Activated effector memory CD4-positive, alpha-beta T cell treated with anti-CD3 and anti-CD28 coated beads, Interleukin-2, amount 50 U/mL, for 16 hours (primary cell): ENCODE measurements around the gene PXDN.
"Not testable (repeated sequence)": the region's sequence is repeated elsewhere in the genome, so short reads cannot be mapped to it uniquely, and the experiment has no call there.

Experiments
- DNase-seq: peaks from one replicate; pipeline ENCODE4 v3.0.0-alpha.2; 2020

The PXDN gene

DNA sequence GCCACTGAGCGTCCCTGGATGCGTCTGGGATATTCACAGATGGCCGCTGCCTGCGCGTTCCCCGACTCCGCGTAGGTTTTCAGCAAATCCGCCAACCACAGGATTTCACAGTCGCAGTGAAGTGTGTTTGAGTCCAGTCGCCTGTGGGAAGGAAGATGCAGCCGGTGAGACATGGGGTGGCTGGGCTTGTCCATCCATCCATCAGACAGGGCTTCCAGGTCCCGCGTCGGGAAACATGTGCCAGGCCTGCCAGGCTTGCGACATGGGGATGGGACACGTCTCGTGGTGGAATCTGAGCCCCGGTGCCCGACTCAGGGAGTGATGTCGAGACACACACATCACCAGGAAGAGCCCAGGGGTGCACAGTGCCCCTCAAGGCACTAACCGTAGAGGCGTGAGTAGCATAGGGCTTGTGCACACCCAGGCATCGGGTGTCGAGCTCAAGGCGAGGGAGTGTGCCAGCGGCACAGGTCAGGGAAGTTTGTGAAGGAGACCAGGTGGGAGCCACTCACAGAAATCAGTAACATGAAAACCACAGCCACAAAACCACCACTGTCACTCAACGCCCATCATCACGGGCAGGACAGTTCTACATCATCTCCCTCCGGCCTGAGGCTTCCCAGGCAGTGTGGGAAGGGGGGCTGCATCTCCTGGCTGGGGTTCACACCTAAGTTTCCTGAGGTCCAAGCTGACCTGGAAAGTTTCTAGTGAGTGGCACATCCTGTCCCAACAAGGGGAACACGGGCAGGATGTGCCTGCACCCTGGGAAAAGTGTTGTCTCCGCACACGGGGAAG, 63.9 kb downstream of the PXDN start:
- DNase-seq: no peak

DNA sequence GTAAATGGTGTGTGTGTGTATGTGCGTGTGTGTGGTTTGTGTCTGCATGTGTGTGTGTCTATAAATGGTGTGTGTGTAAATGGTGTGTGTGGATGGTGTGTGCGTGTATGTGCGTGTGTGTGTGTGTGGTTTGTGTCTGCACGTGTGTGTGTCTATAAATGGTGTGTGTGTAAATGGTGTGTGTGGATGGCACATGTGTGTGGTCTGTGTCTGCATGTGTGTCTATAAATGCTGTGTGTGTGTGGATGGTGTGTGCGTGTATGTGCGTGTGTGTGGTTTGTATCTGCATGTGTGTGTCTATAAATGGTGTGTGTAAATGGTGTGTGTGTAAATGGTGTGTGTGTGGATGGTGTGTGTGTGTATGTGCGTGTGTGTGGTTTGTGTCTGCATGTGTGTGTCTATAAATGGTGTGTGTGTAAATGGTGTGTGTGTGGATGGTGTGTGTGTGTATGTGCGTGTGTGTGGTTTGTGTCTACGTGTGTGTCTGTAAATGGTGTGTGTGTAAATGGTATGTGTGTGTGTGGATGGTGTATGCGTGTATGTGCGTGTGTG, 64.8 kb downstream of the PXDN start:
- DNase-seq: not testable (repeated sequence)

DNA sequence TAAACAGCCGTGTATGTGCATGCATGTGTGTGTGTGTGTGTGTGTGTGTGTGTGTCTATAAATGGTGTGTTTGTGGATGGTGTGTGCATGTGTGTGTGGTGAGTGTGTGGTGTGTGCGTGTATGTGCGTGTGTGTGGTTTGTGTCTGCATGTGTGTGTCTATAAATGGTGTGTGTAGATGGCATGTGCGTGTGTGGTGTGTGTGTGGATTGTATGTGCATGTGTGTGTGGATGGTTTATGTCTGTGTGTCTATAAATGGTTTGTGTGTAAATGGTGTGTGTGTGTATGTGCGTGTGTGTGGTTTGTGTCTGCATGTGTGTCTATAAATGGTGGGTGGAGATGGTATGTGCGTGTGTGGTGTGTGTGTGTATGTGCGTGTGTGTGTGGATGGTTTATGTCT, 65.2 kb downstream of the PXDN start:
- DNase-seq: not testable (repeated sequence)

DNA sequence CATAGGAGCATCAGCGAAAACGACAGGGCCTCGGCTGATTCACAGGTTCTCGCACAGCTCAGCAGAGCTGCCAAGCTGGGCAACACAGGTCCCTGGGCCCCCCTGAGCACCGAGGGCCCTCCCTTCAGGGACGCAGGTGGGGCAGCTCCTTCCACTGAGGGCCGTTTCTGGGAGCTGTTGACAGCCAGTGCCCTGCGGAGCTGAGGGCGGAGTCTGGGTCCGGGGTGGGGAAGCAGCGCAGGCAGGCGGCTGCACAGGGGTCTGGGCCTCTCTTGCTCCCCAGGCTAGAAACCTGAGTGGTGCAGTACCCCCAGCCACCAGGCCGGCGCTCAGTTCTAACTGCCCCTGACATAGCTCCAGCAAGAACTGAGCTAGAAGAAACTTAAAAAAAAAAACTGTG, 65.7 kb downstream of the PXDN start:
- no peak for DNase-seq

DNA sequence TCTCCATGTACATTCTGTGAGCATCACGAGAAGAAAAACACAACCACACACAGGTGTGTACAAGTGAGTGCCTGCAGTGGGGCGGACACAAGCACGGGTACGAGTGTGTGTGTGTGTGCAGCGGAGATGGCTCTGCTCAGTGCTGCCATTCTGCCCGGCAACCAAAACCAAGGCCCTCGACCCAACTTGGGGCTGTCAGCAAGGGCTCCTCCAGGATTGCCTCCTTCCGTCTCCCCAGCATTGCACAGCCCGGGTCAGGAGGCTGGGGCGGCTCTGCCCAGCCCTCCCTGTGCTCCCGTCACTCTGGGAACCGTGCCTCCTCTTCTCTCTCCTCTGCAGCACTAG, 66.5 kb downstream of the PXDN start:
- no peak for DNase-seq

DNA sequence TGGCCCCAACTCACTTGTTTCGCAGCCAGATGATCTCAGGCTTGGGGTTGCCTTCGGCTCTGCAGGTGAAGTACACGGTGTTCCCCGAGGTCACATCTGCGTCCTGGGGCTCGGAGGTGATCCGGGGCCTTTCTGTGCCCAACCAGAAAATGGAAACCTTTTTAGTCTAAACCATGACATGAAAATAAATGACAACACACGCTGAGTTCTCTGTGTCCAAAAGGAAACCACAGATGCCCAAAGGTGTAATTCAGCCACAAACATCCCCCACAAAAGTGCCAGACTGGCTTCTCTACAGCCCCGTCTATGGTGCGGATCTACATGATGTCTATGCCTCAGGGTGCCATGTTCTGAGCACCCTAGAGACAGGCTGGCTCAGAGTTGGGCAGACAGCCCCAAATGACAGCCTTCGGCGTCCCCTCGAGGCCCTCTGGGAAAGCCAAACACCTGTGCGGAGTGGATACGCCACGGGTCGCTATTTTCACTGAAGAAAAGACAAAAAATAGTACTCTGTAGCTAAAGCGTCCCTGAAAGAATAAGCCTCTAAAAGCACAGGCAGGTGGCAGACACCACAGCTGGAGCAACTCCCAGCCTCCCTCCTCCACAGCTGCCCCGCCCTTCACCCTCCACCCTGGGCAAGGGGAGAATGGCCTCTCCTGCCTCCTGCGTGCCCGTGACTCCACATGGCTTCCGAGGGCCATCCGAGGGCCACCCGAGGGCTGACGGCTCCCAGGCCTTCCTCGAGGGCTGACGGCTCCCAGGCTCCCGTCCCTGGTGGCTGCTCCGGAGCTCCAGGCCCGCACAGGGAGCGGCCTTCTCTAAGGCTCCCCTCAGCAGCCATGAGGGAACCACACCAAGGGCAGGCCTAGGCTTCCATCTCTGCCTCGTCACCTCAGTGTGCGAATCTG, 67.1 kb downstream of the PXDN start:
- DNase-seq: no peak

DNA sequence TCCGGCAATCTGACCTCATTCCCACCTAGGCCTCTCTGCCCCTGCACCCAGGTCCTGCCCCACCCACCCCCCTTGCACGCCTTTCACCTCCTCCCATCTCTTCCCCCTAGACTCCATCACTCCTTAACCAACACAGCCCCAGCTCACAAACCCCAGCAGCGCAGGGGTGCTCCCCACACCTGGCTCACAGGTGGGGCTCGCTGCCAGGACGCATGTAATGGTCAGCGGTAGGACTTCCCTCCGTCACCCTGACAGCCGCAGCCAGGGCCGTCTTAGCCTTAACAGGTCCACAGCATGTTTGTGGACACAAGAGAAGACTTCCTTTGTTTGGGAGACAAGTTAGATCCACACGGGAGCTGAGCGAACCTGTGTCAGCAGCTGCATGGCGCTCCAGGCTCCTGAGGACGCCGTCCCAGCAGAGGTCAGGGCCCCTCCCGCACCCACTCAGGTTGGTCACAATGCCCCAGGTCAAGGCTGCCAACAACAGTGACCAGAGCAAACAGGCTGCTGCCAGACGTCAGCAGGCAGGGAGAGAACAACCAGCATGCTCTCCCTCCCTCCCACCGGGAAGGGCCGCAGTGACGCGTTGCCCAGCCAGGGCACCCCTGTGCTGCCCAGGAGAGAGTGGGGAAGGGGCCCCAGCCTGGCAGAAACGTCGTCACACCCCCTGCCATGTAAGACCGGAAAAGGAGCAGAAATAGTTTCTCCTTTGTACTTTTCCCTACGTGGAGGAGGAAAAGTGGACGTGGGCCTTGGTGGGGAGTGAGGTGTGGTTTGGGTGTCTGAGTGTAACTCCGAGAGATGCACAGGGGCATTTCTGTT, 68.0 kb downstream of the PXDN start:
- no peak for DNase-seq

DNA sequence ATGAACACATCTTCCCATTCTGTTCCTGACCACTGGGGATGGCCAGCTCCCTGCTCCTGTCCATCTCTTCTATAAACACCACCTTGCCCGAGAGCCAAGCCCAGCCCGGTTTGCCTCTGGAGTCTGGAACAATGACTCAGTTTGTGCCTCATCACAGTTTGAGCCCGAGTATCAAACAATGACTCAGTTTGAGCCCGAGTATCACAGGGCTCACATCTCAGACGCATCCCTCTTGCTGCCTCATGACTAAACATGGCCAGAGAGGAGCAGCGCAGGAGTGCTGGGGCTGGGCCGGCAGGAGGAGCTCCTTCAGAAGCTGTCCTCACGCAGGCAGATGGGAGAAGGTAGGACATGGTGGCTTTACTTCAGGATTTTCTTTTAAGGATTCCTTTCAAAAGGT, 68.7 kb downstream of the PXDN start:
- no peak for DNase-seq

DNA sequence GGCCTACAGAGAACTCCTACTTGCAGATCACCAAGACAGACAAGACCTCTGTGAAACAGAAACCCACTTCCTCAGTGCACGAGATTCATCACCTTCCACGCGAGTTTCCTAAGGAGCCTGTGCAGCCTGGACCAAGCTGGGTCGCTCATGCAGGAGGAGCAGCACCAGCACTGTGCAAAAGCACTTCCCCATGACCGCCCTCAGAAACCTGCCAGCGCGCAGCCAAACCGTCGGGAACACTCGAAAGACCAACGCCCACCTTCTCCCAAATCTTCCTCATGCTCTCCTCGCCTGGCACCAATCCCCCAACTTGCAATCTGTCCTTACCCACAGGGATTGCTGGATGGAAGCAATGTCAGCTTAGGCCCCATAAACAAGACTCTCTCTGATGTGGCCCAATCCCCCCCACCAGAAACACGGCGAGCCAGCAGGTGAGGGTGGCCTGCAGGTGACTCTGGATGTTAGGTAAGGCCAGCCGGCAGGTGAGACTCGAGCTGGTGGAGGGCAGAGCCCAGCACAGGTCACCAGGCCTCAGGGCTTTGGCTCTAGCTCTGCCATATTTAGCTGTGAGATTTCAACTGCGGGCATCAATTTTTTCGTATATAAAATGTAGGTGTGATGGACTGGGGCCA, 69.4 kb downstream of the PXDN start:
- DNase-seq: no peak

DNA sequence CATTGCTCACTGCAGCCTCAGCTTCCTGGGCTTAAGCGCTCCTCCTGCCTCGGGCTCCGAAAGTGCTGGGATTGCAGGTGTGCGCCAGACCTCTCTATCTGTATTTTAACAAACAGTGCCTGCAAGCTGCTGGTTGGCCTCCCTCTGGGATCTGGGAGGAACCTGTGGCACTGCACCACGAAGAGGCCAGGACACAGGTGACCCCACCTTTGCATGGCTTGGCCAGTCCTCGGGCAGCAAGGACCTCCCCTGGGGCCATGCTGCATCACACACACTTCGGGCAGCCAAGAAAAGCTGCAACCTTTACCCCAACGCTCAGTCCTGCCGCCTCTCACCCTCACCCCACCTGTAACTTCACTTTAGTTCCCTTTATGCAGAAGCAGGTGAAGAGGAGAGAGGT, 70.0 kb downstream of the PXDN start:
- DNase-seq: no peak

DNA sequence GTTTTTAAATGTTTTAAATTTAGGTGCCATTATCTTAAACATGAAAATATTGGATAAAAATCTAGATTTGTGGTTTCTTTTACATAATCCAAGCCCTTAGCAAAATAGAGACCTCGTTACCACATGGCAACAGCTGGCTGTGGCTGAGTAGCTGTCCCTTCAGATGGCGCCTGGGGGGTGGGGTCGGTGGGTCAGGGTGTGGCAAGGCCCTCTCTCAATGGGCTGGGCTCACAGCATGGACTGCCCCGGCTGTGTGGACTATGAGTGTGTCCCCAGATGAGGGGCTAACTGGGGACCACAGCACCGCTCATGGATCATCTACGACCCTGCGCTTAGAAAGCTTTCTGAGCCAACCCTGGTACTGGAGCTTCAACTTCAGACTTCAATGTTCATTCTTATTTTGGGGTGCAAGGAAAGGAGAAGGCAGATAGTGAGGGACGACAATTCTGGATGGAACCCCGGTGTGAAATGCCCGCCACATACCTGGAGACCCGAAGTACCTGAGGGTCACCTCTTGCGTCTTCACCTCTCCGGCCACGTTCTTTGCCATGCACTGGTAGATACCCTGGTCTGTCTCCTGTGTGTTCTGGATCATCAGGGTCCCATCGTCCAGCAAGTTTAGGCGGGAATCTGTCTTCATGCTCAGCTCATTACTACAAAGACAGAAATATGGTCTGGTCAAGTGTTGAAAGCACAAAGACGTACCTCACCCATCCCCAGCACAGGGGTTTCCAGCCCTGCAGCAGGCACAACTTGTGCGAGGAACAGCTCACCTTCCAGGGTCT, 71.0 kb downstream of the PXDN start:
- DNase-seq: no peak

DNA sequence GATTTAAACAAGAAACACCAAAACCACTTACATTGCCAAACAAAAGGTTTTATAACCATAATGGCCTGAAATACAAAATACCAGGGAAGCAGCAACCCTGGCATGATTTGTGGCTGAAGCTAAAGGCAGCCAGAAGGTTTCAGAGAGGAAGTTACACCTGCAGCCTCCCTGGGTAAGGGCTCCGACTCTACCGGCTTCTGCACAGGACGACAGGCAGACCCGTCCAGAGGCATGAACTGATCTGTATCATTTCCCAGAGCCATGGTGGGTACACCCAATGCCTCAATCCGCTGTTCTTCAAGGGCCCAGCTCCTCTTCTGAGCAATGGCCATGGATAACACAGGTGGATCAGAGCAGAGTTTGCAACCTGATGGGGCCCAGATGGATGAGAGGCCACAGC, 71.6 kb downstream of the PXDN start:
- DNase-seq: no peak

DNA sequence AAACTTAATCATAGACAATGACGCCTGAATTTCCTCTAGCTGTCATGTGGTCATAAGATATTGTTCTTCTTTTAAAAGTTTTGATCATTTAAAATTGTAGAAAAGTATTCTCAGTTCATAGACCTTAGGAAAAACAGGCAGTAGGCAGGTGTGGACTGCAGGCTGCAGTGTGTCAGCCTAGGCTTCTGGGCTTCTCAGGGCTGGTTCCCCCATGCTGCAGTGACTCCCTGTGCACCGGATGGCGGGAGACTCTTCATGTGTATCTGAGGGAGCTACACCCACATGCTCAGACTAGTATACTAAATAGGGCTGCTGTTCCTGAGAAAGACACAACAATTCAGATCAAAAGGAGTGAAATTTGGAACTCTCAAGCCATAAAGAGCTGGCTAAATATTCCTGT, 72.4 kb downstream of the PXDN start:
- no peak for DNase-seq

DNA sequence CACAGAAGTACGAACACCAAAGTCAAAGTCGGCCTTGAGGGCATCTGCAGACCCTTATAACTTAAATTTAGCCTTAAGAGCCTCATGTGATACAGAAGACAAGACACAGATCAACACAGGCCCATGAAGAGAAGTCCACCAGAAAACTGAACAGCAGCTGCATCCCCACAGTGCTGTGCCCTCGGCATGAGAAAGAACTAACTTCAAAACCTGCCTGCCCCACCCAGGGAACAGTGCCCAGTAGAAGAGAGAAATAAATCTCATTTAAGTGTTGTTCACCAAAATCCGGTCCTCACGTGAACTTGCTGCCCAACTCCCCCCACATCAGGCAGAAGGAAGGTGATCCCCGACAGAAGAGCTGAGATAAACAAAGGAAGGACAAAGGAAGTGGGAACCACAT, 73.7 kb downstream of the PXDN start:
- DNase-seq: no peak

DNA sequence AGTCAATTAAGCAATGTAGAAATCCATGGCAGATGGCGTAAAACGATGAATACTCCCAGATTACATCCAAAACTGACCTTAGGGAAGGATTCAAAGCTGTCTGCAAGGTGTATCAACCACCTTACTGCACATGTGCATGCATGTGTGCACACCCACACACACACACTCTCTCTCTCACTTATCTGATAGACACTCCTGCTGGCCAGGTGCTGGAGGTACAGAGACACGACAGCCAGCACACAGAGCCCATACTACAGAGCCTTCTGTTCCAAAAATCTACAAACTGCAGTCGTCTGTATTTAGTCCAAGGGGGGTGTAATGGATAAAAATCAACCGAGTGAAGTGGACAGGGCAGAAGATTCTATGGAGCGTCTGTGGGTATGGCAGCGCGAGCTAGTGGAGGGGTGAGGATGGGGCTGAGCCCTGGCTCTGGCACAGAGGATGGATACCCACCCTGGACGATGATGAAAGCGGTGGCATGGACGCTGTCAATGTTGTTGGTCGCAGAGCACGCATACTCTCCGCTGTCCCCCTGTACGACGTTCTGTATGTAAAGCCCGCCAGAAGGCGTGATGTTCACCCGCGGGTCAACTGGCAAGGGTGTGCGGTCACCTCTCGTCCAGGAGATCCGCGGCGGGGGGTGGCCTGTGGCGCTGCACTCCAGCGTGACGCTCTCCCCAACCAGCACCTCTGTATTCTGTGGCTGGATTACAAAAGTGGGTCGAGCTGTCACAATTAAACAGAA, 78.4 kb downstream of the PXDN start:
- no peak for DNase-seq

DNA sequence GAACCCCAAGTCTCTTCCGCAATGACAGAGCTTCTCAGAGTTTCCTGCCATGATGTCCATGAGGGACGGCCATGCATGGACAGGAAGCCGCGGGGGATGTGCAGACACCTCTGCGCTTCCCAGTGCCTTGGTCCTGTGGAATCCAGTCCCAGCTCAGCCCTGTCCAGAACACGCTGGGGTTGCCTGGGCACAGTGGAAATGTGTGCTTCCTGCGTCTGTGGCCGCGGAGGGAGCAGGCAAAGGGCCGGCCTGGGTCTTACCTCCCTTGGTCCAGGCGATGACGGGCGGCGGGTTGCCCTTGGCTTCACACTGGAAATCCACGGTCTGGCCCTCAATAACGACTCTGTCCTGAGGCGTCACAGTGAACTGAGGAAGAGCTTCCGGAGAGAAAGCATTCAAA, 79.6 kb downstream of the PXDN start:
- no peak for DNase-seq

DNA sequence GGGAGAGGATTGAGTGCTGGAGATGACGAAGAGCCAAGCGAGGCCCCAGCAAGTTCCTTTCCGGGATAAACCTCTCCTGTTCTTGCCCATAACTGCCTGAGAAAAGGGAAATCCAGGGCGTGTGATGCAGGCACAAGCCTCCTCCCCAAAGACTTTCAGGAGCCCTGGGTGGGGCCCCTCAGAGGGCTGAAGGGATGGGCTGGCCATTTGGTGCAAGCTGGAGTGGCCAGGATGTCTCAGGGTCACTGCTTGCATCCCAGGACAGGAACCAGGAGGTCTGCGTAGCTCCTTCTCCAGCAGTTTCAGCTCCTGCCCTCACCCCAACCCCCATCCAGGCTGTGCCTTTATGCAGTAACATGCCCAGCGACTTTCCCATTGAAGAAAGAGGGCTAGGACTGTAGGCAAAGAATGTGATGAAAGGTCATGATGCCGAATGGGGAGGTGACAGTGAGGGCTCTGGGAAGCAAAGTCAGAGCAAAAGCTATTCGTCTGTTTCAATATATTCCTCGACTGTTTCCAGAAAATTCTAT, 80.2 kb downstream of the PXDN start:
- no peak for DNase-seq

DNA sequence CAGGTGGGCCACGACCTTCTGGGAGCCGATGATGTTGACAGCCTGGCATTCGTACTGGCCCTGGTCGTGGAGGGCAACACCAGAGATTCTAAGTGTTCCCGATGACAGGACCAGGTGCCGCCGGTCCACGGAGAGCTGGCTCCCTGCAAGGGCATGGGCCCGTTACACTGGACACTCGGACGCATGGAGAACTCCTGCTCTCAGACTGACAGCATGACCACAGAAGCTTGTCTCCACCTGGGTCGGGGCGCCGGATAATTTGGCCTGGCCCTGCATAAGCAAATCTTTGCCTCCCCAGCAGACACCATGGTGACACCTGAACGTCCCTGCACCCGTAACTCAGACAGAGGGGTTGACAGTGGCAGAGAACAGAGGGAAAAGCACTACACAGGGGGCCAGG, 80.7 kb downstream of the PXDN start:
- no peak for DNase-seq

DNA sequence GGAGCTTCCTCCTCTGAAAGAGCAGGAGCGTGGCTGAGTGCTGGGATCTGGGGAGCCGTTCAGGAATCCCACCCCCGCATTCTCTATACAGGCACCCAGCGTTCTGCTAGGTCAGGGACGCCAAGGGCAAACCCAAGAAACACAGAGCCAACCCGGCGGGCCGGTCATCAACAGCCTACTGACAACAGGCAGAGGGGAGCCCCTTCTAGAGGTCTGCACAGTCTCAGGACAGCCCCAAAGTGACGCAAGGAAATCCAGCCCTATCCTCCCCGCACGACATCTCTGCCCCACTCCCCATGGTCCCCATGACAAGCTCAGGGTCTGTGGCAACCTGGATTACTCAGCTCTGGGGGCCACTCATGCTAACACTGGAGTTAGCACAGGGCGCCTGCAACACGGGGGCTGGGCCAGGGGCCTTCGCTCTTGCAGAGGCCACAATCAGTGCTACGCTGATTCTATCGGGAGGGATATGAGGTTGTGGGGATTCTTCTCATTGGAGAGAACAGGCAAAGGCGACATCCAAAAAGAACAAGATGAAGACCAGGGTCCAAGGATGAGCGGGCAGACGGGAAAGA, 81.6 kb downstream of the PXDN start:
- peak; percentile 30 for DNase-seq

DNA sequence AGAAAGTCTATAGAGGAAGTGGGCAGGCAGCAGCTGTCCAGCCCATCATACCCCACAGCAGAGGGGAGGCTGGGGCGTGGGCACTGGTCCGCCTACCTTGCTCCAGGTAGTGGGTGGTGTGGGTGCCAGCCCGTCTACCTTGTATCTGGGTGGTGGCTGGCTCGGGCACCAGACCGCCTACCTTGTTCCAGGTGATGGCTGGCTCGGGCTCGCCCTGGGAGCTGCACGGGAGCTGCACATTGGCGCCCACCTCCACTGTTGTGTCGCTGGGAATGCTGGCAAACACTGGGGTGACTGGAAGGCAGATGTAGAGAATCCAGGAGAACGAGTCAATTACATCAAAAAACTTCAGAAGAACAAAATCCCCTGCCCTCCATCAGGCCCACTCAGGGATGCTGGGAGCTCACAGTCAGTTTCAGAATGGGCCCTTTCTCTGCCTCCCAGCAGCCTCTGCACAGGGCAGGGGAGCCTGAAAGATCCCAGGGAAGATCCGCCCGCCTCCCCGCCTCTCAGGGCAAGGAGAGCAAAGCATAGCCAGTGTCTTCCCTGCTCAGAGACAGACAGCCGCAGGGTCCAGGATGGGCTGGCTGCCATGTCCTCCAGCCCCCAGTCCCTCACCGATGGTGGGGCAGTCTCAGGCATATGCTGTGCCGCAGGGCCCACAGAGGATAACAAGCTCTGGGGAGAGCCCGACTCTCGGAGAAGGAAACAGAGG, 82.3 kb downstream of the PXDN start:
- DNase-seq: peak; percentile 55
